ENCODE results near the gene TGFBR3.

Gene TGFBR3

GRCh38 chr1:91710261-91710660 is 175.7 kb downstream of the TGFBR3 start:
- no peak for DNase-seq (ENCODE audit: low read depth)

- DNase-seq (ENCODE audit: low read depth), result no peak
Observed at GRCh38 chr1:91708691-91709090, 177.3 kb downstream of the TGFBR3 start.

DNA sequence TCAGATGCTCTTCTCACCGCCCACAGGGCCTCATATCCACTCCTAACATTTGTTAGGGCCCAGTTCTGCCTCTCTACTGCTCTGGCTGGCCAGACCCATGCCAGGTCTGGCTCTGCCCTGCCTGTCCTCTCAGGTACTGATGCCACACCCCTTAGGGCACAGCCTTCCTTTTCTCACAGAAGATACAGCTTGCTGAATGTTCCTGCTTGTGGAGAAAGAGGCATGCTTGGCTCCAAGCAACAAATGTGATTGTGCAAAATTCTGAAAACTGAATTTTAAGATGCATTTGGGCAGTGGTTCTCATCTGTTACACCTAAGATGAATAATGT is 178.1 kb downstream of the TGFBR3 start:
- no peak for DNase-seq (ENCODE audit: low read depth)

DNA sequence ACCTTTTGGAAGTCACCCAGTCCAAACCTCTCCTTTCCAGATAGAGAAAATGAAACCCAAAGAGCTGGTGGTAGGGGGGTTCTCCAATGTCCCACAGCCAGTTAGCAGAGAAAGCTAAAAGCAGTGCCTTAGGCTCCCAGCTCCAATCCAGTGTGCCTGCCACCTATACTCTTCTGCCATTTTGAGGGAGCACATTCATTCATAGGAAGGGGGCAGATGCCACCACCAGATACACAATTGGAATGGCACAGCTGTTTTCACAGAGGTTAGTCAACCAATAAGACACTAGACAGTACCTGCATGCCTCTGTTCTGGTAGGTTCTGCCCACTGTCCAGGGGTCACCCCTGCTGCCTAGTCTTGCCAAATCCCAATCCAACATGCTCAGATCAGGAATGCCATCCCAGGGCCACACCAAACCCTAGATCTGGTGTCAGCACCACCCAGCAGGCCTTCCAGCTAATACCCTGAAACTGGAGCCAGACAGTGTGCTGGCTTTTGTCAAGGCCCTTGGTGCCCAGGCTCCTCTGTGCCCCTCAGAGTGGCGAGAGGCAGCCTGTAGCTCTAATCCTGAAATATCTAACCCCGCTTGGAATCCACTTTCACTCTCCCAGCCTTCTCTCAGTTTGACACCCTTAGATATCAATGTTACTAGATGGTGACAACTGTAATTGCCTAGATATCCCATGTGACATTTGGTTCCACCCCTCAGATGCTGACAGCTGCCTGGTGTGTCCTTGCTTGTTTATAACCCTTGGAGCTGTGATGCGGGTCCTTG is 178.6 kb downstream of the TGFBR3 start:
- no peak for DNase-seq (ENCODE audit: low read depth)

- DNase-seq (ENCODE audit: low read depth), result no peak
Observed at GRCh38 chr1:91706140-91706957, 179.6 kb downstream of the TGFBR3 start.

DNA sequence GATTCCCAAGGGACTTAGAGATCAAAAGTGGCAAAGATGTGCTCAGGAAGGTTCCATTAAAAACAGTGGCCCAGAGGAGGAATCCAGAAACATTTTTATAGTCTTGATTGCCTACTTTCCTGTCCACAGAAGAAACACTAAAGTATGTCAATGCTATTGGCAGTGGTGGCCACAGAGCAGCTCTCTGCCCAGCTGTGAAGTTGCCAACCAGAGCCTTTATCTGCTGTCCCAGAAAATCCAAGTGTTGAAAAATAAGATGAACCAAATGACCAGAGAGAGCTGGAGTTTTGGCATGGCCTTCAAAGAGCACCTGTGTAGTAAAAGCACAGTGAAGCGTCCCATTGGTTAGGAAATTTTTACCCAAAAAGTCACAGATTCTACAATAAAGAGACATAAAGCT is 181.2 kb downstream of the TGFBR3 start:
- no peak for DNase-seq (ENCODE audit: low read depth)

DNA sequence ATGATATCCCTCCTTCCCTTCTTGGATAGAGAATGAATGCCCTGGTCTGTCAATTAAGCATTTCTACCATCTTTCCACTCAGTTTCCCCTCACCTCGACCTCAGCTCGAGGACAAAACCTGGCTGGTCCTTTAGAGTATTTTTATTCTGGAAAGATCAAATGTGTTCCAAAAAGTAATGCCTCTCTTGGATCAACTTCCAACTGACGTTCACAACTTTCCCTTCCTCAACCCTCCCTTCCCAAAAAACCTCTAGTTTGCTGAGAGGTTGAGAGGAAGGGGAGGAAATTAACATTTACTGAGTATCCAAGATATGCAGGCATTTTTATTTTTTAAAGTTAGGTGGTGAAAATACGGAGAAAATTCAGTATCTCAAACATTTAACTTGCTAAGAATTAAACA is 182.9 kb downstream of the TGFBR3 start:
- DNase-seq (ENCODE audit: low read depth), result no peak

GRCh38 chr1:91701472-91701869 is 184.5 kb downstream of the TGFBR3 start:
- DNase-seq (ENCODE audit: low read depth), result no peak

DNA sequence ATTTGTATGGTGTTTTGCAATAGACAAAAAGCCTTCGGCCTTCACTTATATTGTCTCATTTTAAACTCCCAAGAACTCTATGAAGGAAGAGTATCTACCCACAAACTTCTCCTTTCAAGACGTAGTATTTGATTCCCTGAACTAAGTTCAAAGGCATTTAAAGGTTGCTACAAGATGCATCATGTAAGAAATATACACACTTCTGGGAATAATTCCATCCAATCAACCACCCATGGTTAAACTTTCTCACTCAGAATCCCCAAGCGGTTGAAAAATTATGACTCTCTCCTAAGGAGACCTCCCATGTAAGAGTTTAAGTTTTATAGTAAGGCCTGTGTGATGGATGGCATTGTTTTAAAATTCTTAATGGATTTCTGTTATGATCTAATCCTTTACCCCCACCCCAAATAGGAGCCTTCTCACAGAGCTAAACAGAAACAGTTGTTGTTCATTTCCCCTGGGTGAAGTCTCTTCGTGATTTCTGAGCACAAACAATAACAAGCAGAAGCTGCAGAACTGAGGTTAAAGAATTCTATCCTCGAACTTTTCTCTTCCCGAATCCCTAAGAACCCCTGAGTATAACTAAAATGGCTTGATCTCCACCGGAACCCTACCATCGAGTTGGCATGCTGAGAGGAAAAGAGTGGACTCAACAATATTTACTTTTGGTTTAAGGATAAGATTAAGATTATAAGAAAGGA is 185.0 kb downstream of the TGFBR3 start:
- DNase-seq (ENCODE audit: low read depth), result no peak

DNA sequence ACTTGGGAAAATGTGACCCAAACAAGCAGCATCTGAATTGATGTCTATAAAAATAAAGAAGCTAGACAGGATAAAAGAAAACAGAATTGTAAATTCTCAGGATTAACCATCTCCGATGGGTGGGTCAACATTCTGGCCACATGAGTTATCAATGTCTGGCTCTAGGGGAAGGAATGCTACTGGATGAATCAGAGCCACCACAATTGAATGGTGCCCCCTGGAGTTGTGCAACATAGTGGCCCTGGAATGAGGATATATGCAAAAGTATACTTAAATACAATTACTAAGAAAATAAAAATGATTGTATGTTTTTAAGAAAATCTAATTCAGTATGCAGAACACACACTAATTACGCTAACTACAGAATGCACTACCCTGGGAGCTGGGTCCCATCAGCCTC is 185.6 kb downstream of the TGFBR3 start:
- no peak for DNase-seq (ENCODE audit: low read depth)

- DNase-seq (ENCODE audit: low read depth), result no peak
Observed at GRCh38 chr1:91699339-91699974, 186.5 kb downstream of the TGFBR3 start.

GRCh38 chr1:91697861-91698260 is 188.1 kb downstream of the TGFBR3 start:
- DNase-seq (ENCODE audit: low read depth), result no peak

DNA sequence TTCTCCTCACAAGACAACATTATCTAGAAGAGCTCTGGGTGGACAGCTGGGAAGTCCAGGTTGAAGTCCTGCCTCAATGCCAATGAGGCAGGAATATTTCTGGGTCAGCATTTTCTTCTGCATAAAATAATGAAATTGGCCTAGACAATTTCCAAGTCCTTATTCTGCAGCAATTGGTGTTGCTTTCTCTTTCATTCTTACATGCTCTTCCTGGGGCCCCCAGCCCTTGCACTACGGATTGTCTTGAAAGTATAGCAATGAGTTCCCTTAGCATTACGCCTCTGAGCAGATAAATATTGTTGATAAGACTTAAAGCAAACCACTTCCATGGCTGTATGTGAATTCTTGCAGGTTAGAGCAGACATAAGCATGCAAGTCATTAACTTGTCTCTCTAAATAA is 188.5 kb downstream of the TGFBR3 start:
- DNase-seq (ENCODE audit: low read depth), result no peak

DNA sequence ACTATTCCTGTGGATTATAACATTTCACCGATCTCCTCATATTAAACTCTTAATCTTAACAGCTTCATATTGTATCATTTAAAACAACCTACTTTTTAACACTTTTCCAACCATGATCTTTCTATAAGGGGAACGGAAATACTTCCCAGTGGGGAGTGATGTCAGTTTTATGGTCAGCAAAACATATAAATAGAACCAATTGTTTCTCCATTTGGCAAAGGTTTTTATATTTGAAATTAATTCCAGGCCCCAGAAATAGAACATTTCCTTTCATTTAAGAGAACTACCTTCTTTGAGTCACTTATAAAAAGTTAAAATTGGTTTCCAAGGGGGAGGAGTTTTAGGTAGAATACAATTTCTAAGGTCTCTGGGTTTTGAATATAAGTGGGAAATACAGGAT is 189.6 kb downstream of the TGFBR3 start:
- no peak for DNase-seq (ENCODE audit: low read depth)

DNA sequence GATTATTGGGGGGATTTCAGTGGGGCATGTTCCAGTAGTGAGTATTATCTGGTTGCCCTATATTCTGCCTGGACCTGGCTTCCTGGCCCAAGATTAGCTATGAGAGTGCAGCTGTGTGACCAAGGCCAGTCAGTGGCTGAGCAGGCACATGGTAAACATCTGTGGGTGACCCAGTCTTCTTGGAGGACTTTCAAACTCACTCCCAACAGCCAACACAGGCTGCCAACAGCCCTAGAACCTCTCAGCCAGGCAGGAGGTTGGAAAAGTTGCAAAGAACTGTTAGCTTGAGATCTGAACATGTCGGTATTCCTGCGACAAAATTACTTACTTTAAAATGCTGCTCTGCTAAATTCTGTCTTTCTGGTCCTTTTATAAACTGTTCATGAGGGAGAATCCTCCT is 192.4 kb downstream of the TGFBR3 start:
- no peak for DNase-seq (ENCODE audit: low read depth)

DNA sequence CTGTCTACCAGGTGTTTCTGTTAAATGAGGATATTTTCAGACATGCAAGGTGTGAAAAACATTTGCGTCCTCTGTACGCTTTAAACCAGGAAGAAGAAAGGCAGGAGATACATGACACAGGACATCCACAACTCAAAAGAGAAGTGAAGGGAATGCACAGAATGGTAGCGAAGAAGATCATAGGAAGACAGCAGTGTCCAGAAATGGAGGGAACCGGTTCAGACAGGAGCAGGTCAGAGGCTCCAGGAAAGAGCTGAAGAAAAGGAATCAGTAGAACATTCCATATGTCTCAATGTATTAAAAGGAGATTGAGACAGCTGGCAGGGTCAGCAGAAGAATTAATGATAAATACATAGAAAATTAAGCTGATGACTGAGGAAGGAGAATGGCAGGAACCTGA is 194.4 kb downstream of the TGFBR3 start:
- no peak for DNase-seq (ENCODE audit: low read depth)

- DNase-seq (ENCODE audit: low read depth), result no peak
Observed at GRCh38 chr1:91689641-91690481, 196.1 kb downstream of the TGFBR3 start.

GRCh38 chr1:91687452-91687851 is 198.5 kb downstream of the TGFBR3 start:
- DNase-seq (ENCODE audit: low read depth), result no peak

DNA sequence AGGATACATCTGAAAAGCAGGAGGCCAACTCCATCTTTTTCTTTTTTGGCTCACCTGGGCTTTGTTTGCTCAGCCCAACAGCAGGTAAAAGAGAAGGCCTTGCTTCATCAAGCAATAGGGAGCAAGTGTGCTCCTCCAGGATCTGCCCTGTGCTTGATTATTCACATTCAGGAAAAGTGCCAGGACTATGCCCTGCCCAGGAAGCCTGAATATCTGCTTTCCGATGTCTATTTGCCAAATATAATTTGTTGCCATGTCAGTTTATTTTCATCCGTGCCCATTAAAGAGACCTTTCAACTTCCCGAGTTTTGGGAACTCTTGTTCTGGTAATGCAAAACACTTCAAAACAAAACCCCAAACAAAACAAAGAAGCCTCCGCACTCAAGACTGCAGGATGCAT is 200.0 kb downstream of the TGFBR3 start:
- no peak for DNase-seq (ENCODE audit: low read depth)

- no peak for DNase-seq (ENCODE audit: low read depth)
Observed at GRCh38 chr1:91684481-91685196, 201.3 kb downstream of the TGFBR3 start.

DNA sequence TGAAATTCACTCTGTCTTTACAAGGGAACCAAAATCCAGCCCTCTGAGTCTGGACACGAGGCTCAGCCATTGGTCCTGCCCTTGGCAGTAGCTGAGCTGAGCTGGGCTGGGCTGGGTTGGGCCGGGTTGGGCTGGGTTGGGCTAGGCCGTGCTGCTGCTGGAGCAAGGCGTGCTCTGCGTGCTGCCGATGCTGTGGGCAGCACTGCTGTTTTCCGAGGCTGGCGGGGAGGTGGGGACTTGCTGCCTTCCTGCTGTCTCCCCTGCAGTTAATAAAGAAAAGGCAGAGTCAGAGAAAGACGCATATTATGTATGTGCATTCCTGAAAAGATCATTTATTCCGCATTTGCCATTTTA is 202.4 kb downstream of the TGFBR3 start:
- DNase-seq (ENCODE audit: low read depth), result no peak

Data from non-pigmented ciliary epithelial cell (primary cell).